BJ (cell line): ENCODE data around the gene NDUFV3. TPM values are rescaled to one million over a fixed set of nuclear protein-coding genes. Genes with fewer than 3 reads are reported as not detected.

ENCODE experiments used
- CTCF ChIA-PET: fragments of 350-600 bp; formaldehyde crosslinking; extraction: SDS; loops from one replicate; lab custom pipeline; 2021; ENCODE audit warnings: antibody characterized with exemption, inconsistent platforms; lab: Yijun Ruan, JAX
- POLR2A ChIA-PET: fragments of 300-600 bp; sonication (Branson Sonifier 250); formaldehyde crosslinking; extraction: SDS; loops from one replicate; lab custom pipeline; 2021; ENCODE audit warnings: antibody characterized with exemption; lab: Charles Lee
- DNase-seq: peaks from one replicate; pipeline ENCODE4 v3.0.0-alpha.2; 2011; ENCODE audit warnings: low read depth
- H3K27me3 ChIP-seq: 2 replicates; pipeline ENCODE4 v1.6.0; 2011; ENCODE audit warnings: low read length; ENCODE audit not compliant: control insufficient read depth, insufficient read depth
- H3K36me3 ChIP-seq: 2 replicates; pipeline ENCODE4 v1.5.1; 2011; ENCODE audit warnings: low read length; ENCODE audit not compliant: control insufficient read depth, insufficient read depth
- H3K4me3 ChIP-seq: 2 replicates; pipeline ENCODE4 v1.5.1; 2011; ENCODE audit warnings: low read depth, mild to moderate bottlenecking, control low read depth, low read length
- polyA plus RNA-seq: library from polyadenylated mRNA; depleted of rRNA; stranded (reverse); fragments of >200 nt; gene quantifications from 2 replicates; pipeline ENCODE4 v1.2.3, GENCODE V29; 2011
- TF ChIP-seq, protein P1 (sequence below): IDR thresholded peaks from 2 replicates; pipeline ENCODE4 v1.5.1; 2011; ENCODE audit warnings: low read depth, mild to moderate bottlenecking, control low read depth, inconsistent platforms, low read length, moderate library complexity; ENCODE audit not compliant: insufficient read depth

The NDUFV3 gene
- polyA plus RNA-seq, 1 experiment: 32.2 TPM

GRCh38 chr21:42850463-42850862, 42.6 kb upstream of the NDUFV3 start:
- no peak for DNase-seq
- TF ChIP-seq, protein P1, sequence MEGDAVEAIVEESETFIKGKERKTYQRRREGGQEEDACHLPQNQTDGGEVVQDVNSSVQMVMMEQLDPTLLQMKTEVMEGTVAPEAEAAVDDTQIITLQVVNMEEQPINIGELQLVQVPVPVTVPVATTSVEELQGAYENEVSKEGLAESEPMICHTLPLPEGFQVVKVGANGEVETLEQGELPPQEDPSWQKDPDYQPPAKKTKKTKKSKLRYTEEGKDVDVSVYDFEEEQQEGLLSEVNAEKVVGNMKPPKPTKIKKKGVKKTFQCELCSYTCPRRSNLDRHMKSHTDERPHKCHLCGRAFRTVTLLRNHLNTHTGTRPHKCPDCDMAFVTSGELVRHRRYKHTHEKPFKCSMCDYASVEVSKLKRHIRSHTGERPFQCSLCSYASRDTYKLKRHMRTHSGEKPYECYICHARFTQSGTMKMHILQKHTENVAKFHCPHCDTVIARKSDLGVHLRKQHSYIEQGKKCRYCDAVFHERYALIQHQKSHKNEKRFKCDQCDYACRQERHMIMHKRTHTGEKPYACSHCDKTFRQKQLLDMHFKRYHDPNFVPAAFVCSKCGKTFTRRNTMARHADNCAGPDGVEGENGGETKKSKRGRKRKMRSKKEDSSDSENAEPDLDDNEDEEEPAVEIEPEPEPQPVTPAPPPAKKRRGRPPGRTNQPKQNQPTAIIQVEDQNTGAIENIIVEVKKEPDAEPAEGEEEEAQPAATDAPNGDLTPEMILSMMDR: no peak
- peaks cover 47% of the 10 kb centered on the region for H3K36me3 ChIP-seq
- no peaks in the 10 kb centered on the region for H3K27me3 ChIP-seq
- CTCF ChIA-PET: no interaction called here
- no peak overlapping the region for H3K4me3 ChIP-seq
- POLR2A ChIA-PET: no interaction called here

GRCh38 chr21:42850866-42851391, 42.2 kb upstream of the NDUFV3 start:
- DNase-seq: no peak
- CTCF ChIA-PET: no interaction called here
- TF ChIP-seq, protein P1: peak; percentile 51
- Histone ChIP-seq H3K27me3 (no peaks in the 10 kb centered on the region), H3K4me3 (no peak overlapping the region), H3K36me3 (peaks cover 50% of the 10 kb centered on the region)
- POLR2A ChIA-PET: no interaction called here

- TF ChIP-seq, protein P1: no peak
- POLR2A ChIA-PET: no interaction called here
Observed at GRCh38 chr21:42851812-42852665, 41.1 kb upstream of the NDUFV3 start.

GRCh38 chr21:42852925-42853570, 40.1 kb upstream of the NDUFV3 start:
- ChIA-PET POLR2A (no interaction called here), CTCF (interaction anchor here (1.5 kb wide), 1 partner anchor 10 kb away, joined by 3 read pairs; no protein-coding TSS in a partner anchor)
- TF ChIP-seq, protein P1: no peak
- Histone ChIP-seq H3K27me3 (no peaks in the 10 kb centered on the region), H3K36me3 (peaks cover 48% of the 10 kb centered on the region), H3K4me3 (no peak overlapping the region)
- no peak for DNase-seq

More at GRCh38 chr21:42851812-42852665, 41.1 kb upstream of the NDUFV3 start:
- no peak overlapping the region for H3K4me3 ChIP-seq
- H3K36me3 ChIP-seq: peaks cover 49% of the 10 kb centered on the region
- no peak for DNase-seq
- CTCF ChIA-PET: interaction anchor here (1.5 kb wide), 1 partner anchor 9 kb away, joined by 3 read pairs; no protein-coding TSS in a partner anchor
- H3K27me3 ChIP-seq: no peaks in the 10 kb centered on the region

GRCh38 chr21:42853621-42854020, 39.5 kb upstream of the NDUFV3 start:
- no peak for DNase-seq
- Histone ChIP-seq H3K27me3 (no peaks in the 10 kb centered on the region), H3K36me3 (peaks cover 51% of the 10 kb centered on the region), H3K4me3 (no peak overlapping the region)
- TF ChIP-seq, protein P1: no peak
- ChIA-PET CTCF (interaction anchor here (0.8 to 1.5 kb wide), 2 partner anchors 9 to 11 kb away, joined by 3 to 4 read pairs; no protein-coding TSS in a partner anchor), POLR2A (no interaction called here)
